Smooth muscle cell (in vitro differentiated cells): ENCODE results near the gene TANGO2. TPM values are rescaled to one million over a fixed set of nuclear protein-coding genes. Genes with fewer than 3 reads are reported as not detected.

ENCODE experiments used
- DNase-seq: peaks from one replicate; lab custom pipeline; 2025; ENCODE audit not compliant: unreplicated experiment; lab: John Stamatoyannopoulos, UW
- H2AFZ ChIP-seq: fragments of 200-600 bp; sonication (generic); 2 replicates; pipeline ENCODE4 v1.6.0; 2016; ENCODE audit warnings: antibody characterized with exemption, low read depth, mild to moderate bottlenecking
- H3F3A ChIP-seq: fragments of 200-600 bp; sonication (generic); 2 replicates; pipeline ENCODE4 v1.6.0; 2017; ENCODE audit warnings: antibody characterized with exemption, low read depth
- H3K27ac ChIP-seq: fragments of 200-600 bp; sonication (generic); 2 replicates; pipeline ENCODE4 v1.5.1; 2016; ENCODE audit warnings: low read depth, mild to moderate bottlenecking
- H3K27me3 ChIP-seq: fragments of 200-600 bp; sonication (generic); 2 replicates; pipeline ENCODE4 v1.6.1; 2016; ENCODE audit warnings: low read depth, mild to moderate bottlenecking
- H3K36me3 ChIP-seq: fragments of 200-600 bp; sonication (generic); 2 replicates; pipeline ENCODE4 v1.5.1; 2016; ENCODE audit warnings: low read depth
- H3K4me1 ChIP-seq: fragments of 200-600 bp; sonication (generic); 2 replicates; pipeline ENCODE4 v1.5.1; 2016; ENCODE audit warnings: low read depth
- H3K4me2 ChIP-seq: fragments of 200-600 bp; sonication (generic); 2 replicates; pipeline ENCODE4 v1.6.0; 2016; ENCODE audit warnings: mild to moderate bottlenecking
- H3K4me3 ChIP-seq: fragments of 200-600 bp; sonication (generic); 2 replicates; pipeline ENCODE4 v1.5.1; 2016; ENCODE audit warnings: mild to moderate bottlenecking
- H3K79me2 ChIP-seq: fragments of 200-600 bp; sonication (generic); 2 replicates; pipeline ENCODE4 v1.6.0; 2016; ENCODE audit warnings: low read depth, mild to moderate bottlenecking
- H3K9ac ChIP-seq: fragments of 200-600 bp; sonication (generic); 2 replicates; pipeline ENCODE4 v1.6.0; 2016; ENCODE audit warnings: low read depth
- H3K9me3 ChIP-seq: fragments of 200-600 bp; sonication (generic); replicated peaks from 2 replicates; pipeline ENCODE4 v1.5.1; 2016; ENCODE audit warnings: low read depth
- H4K20me1 ChIP-seq: fragments of 200-600 bp; sonication (generic); 2 replicates; pipeline ENCODE4 v1.6.0; 2016; ENCODE audit warnings: low read depth
- WGBS: methylation state at CpG from one replicate; pipeline ENCODE4 v1.1.7; 2016; ENCODE audit warnings: low lambda C conversion rate; 5-methylcytosine and 5-hydroxymethylcytosine counted together
- polyA plus RNA-seq: library from polyadenylated mRNA; unstranded; fragments of >200 nt; fragmentation: Nextera tagmentation; extraction: Ambion mirVana; gene quantifications from 2 replicates; pipeline ENCODE4 v1.2.1, GENCODE V29; 2016
- total RNA-seq: library from RNA; depleted of rRNA; stranded (reverse); fragments of >200 nt; gene quantifications from 2 replicates; pipeline ENCODE4 v1.2.3, GENCODE V29; 2014
- TF ChIP-seq, protein P1 (sequence below): fragments of 200-600 bp; sonication (generic); IDR thresholded peaks from 2 replicates; pipeline ENCODE4 v1.5.1; 2017; ENCODE audit warnings: borderline replicate concordance, mild to moderate bottlenecking, antibody characterized with exemption; ENCODE audit not compliant: insufficient read depth, poor library complexity, severe bottlenecking

The TANGO2 gene
- total and polyA plus RNA-seq, 2 experiments from 2014 or later, result 10.8 to 14.7 TPM

DNA sequence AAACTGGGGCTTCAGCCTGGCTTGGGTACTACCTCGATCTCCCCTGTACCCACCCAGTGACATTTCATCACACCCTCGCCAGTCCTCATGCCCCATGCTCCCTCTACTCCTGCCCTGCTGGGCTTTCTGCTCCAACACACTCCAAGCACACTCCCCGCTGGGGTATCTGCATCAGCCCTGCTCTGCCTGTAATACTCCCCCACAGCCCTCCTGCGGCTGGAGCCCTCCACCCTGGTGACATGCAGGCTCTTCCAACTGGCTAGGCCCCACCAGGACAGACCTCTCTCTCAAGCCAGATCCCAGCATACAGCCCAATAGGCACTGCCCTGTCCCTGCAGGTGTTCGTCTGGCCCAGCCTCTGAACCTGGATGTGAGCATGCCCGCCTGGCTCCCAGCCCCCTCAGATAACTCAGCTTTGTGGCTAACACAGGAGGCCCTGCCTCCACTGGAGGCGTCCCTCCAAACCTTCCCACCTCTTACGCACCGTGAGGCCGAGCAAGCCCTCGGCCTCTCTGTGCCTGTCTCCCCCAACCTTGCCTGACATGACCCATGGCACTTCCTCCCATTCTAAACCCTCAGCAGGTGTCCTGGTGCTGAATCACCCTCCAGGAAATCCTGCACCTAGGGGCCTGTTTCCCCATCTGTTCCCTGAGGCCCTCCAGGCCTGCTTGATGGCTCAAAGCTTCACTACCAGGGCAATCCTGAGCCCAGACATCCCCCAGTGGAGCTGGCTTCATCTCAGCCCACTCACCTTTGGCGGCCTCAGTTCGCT lies 45.8 kb upstream of the TANGO2 start:
- H2AFZ ChIP-seq, result no peak overlapping the region
- peaks cover 6% of the 10 kb centered on the region for H3K4me1 ChIP-seq
- H3K79me2 ChIP-seq, result no peaks in the 10 kb centered on the region
- H3K9me3 ChIP-seq, result no peaks in the 10 kb centered on the region
- no peaks in the 10 kb centered on the region for H3F3A ChIP-seq
- H3K36me3 ChIP-seq, result no peaks in the 10 kb centered on the region
- H3K4me2 ChIP-seq, result no peak overlapping the region
- H4K20me1 ChIP-seq, result no peaks in the 10 kb centered on the region
- WGBS, result 88% methylated on average over 13 of the region's 13 CpGs
- no peak overlapping the region for H3K9ac ChIP-seq
- H3K27me3 ChIP-seq, result no peaks in the 10 kb centered on the region
- TF ChIP-seq, protein P1, sequence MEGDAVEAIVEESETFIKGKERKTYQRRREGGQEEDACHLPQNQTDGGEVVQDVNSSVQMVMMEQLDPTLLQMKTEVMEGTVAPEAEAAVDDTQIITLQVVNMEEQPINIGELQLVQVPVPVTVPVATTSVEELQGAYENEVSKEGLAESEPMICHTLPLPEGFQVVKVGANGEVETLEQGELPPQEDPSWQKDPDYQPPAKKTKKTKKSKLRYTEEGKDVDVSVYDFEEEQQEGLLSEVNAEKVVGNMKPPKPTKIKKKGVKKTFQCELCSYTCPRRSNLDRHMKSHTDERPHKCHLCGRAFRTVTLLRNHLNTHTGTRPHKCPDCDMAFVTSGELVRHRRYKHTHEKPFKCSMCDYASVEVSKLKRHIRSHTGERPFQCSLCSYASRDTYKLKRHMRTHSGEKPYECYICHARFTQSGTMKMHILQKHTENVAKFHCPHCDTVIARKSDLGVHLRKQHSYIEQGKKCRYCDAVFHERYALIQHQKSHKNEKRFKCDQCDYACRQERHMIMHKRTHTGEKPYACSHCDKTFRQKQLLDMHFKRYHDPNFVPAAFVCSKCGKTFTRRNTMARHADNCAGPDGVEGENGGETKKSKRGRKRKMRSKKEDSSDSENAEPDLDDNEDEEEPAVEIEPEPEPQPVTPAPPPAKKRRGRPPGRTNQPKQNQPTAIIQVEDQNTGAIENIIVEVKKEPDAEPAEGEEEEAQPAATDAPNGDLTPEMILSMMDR, result no peak
- H3K27ac ChIP-seq, result no peak overlapping the region
- DNase-seq, result no peak
- H3K4me3 ChIP-seq, result no peak overlapping the region

GRCh38 chr22:19975707-19976035 lies 45.2 kb upstream of the TANGO2 start:
- Histone ChIP-seq H3K27me3 (no peaks in the 10 kb centered on the region), H3K4me1 (peaks cover 6% of the 10 kb centered on the region), H3K4me2 (no peak overlapping the region), H3K9me3 (no peaks in the 10 kb centered on the region), H3K79me2 (no peaks in the 10 kb centered on the region), H3K9ac (no peak overlapping the region), H3K27ac (no peak overlapping the region), H3K4me3 (no peak overlapping the region), H4K20me1 (no peaks in the 10 kb centered on the region), H3F3A (no peaks in the 10 kb centered on the region), H3K36me3 (no peaks in the 10 kb centered on the region), H2AFZ (no peak overlapping the region)
- no peak for DNase-seq
- WGBS, result 91% methylated on average over 4 of the region's 4 CpGs
- TF ChIP-seq, protein P1, result no peak

GRCh38 chr22:19976671-19977070 lies 44.2 kb upstream of the TANGO2 start:
- H3K27me3 ChIP-seq, result no peaks in the 10 kb centered on the region
- no peak overlapping the region for H3K9ac ChIP-seq
- 93% methylated on average over 3 of the region's 3 CpGs for WGBS
- no peaks in the 10 kb centered on the region for H4K20me1 ChIP-seq
- no peak overlapping the region for H2AFZ ChIP-seq
- TF ChIP-seq, protein P1, result no peak
- H3K27ac ChIP-seq, result no peak overlapping the region
- no peaks in the 10 kb centered on the region for H3K36me3 ChIP-seq
- no peak for DNase-seq
- no peak overlapping the region for H3K4me3 ChIP-seq
- H3K79me2 ChIP-seq, result no peaks in the 10 kb centered on the region
- H3K4me1 ChIP-seq, result peaks cover 6% of the 10 kb centered on the region
- H3K4me2 ChIP-seq, result no peak overlapping the region
- H3F3A ChIP-seq, result no peaks in the 10 kb centered on the region
- H3K9me3 ChIP-seq, result no peaks in the 10 kb centered on the region
